Osteocyte (in vitro differentiated cells): Measurements from ENCODE around the gene TEKT4. TPM values are rescaled to one million over a fixed set of nuclear protein-coding genes. Genes with fewer than 3 reads are reported as not detected.
"Not testable (repeated sequence)": the region's sequence is repeated elsewhere in the genome, so short reads cannot be mapped to it uniquely, and the experiment has no call there.

Experiments
- DNase-seq: peaks from one replicate; pipeline ENCODE4 v3.0.0; 2021; ENCODE audit warnings: mixed read lengths; ENCODE audit not compliant: unreplicated experiment; ENCODE audit errors: extremely low spot score
- H3K27ac Mint-ChIP-seq: one replicate; pipeline ENCODE4 v1.8.0; 2021; ENCODE audit warnings: mild to moderate bottlenecking, mixed read lengths; ENCODE audit not compliant: unreplicated experiment
- H3K27me3 Mint-ChIP-seq: one replicate; pipeline ENCODE4 v1.8.0; 2021; ENCODE audit warnings: mixed read lengths; ENCODE audit not compliant: unreplicated experiment
- H3K36me3 Mint-ChIP-seq: one replicate; pipeline ENCODE4 v1.8.0; 2021; ENCODE audit warnings: mixed read lengths; ENCODE audit not compliant: unreplicated experiment
- H3K4me1 Mint-ChIP-seq: one replicate; pipeline ENCODE4 v1.8.0; 2021; ENCODE audit warnings: mixed read lengths; ENCODE audit not compliant: unreplicated experiment
- H3K4me3 Mint-ChIP-seq: one replicate; pipeline ENCODE4 v1.8.0; 2021; ENCODE audit warnings: mild to moderate bottlenecking, moderate library complexity, mixed read lengths; ENCODE audit not compliant: unreplicated experiment
- H3K9me3 Mint-ChIP-seq: one replicate; pipeline ENCODE4 v1.8.0; 2021; ENCODE audit warnings: mixed read lengths; ENCODE audit not compliant: unreplicated experiment
- CTCF ChIP-seq: fragments of 200-600 bp; sonication (generic); IDR thresholded peaks from 2 replicates; pipeline ENCODE4 v1.5.0; 2021; ENCODE audit warnings: antibody characterized with exemption, mild to moderate bottlenecking, moderate library complexity
- total RNA-seq: library from RNA; stranded (reverse); gene quantifications from 2 replicates; pipeline ENCODE4 v1.2.1, GENCODE V29; 2021

Gene TEKT4
- total RNA-seq, 1 donor from 2014 or later: not detected

- DNase-seq: no peak
- peaks cover 7% of the 10 kb centered on the region for H3K9me3 Mint-ChIP-seq
- no peak overlapping the region for H3K4me3 Mint-ChIP-seq
- no peaks in the 10 kb centered on the region for H3K27me3 Mint-ChIP-seq
- no peak overlapping the region for H3K27ac Mint-ChIP-seq
- no peaks in the 10 kb centered on the region for H3K36me3 Mint-ChIP-seq
- no peaks in the 10 kb centered on the region for H3K4me1 Mint-ChIP-seq
- TF ChIP-seq CTCF: no peak
Measured at GRCh38 chr2:94879982-94880377, 8.8 kb downstream of the TEKT4 start.

- no peak overlapping the region for H3K27ac Mint-ChIP-seq
- H3K9me3 Mint-ChIP-seq: peaks cover 13% of the 10 kb centered on the region
- H3K36me3 Mint-ChIP-seq: no peaks in the 10 kb centered on the region
- DNase-seq: no peak
- H3K27me3 Mint-ChIP-seq: no peaks in the 10 kb centered on the region
- H3K4me3 Mint-ChIP-seq: no peak overlapping the region
- H3K4me1 Mint-ChIP-seq: no peaks in the 10 kb centered on the region
- TF ChIP-seq CTCF: no peak
Measured at GRCh38 chr2:94880507-94880906, 9.3 kb downstream of the TEKT4 start.

GRCh38 chr2:94881070-94881469 is 9.8 kb downstream of the TEKT4 start:
- no peak for DNase-seq
- no peak overlapping the region for H3K4me3 Mint-ChIP-seq
- no peaks in the 10 kb centered on the region for H3K36me3 Mint-ChIP-seq
- no peaks in the 10 kb centered on the region for H3K4me1 Mint-ChIP-seq
- no peak overlapping the region for H3K27ac Mint-ChIP-seq
- no peak for TF ChIP-seq CTCF
- H3K9me3 Mint-ChIP-seq: peaks cover 15% of the 10 kb centered on the region
- H3K27me3 Mint-ChIP-seq: no peaks in the 10 kb centered on the region

GRCh38 chr2:94890234-94890633 is 19.0 kb downstream of the TEKT4 start:
- Mint-ChIP-seq H3K27me3 (no peaks in the 10 kb centered on the region), H3K9me3 (peaks cover 5% of the 10 kb centered on the region), H3K4me1 (no peaks in the 10 kb centered on the region), H3K27ac (no peak overlapping the region), H3K4me3 (no peak overlapping the region), H3K36me3 (no peaks in the 10 kb centered on the region)
- no peak for DNase-seq
- no peak for TF ChIP-seq CTCF

GRCh38 chr2:94895273-94895672 is 24.0 kb downstream of the TEKT4 start:
- DNase-seq, H3K4me3 Mint-ChIP-seq, H3K4me1 Mint-ChIP-seq: not testable (repeated sequence)

GRCh38 chr2:94906976-94907375 is 35.7 kb downstream of the TEKT4 start:
- H3K9me3 Mint-ChIP-seq: not testable (repeated sequence)

More at GRCh38 chr2:94895273-94895672, 24.0 kb downstream of the TEKT4 start:
- not testable (repeated sequence) for H3K27me3 Mint-ChIP-seq, H3K9me3 Mint-ChIP-seq, H3K36me3 Mint-ChIP-seq, H3K27ac Mint-ChIP-seq

More at GRCh38 chr2:94906976-94907375, 35.7 kb downstream of the TEKT4 start:
- not testable (repeated sequence) for DNase-seq, H3K36me3 Mint-ChIP-seq, H3K27me3 Mint-ChIP-seq, H3K27ac Mint-ChIP-seq, H3K4me1 Mint-ChIP-seq, H3K4me3 Mint-ChIP-seq
